Fibroblast of lung (primary cell): Measurements from ENCODE around the gene NR6A1.

Source experiments
- EZH2 ChIP-seq: IDR thresholded peaks from 2 replicates; pipeline ENCODE4 v1.5.1; 2012; ENCODE audit warnings: low read length, control low read depth, mild to moderate bottlenecking; ENCODE audit errors: missing control alignments
- TF ChIP-seq, protein P1 (sequence below), 2 donors: IDR thresholded peaks in 1 of 2; conservative IDR thresholded peaks in 1 of 2; 1 replicate in 1 of 2; 2 replicates in 1 of 2; pipeline ENCODE4 v1.5.1; 2011 to 2012; ENCODE audit warnings: low read length in 2 of 2, control low read depth in 1 of 2, inconsistent platforms in 1 of 2, low read depth in 1 of 2, mild to moderate bottlenecking in 1 of 2

GRCh38 chr9:124567362-124567761 lies 203.7 kb downstream of the NR6A1 start:
- TF ChIP-seq, protein P1, sequence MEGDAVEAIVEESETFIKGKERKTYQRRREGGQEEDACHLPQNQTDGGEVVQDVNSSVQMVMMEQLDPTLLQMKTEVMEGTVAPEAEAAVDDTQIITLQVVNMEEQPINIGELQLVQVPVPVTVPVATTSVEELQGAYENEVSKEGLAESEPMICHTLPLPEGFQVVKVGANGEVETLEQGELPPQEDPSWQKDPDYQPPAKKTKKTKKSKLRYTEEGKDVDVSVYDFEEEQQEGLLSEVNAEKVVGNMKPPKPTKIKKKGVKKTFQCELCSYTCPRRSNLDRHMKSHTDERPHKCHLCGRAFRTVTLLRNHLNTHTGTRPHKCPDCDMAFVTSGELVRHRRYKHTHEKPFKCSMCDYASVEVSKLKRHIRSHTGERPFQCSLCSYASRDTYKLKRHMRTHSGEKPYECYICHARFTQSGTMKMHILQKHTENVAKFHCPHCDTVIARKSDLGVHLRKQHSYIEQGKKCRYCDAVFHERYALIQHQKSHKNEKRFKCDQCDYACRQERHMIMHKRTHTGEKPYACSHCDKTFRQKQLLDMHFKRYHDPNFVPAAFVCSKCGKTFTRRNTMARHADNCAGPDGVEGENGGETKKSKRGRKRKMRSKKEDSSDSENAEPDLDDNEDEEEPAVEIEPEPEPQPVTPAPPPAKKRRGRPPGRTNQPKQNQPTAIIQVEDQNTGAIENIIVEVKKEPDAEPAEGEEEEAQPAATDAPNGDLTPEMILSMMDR (conservative IDR thresholded peaks at IDR 0.05 in 1 of 2, IDR thresholded peaks at IDR 0.05 in 1 of 2; ENCODE audit: low read depth in 1 of 2, low read length in 2 of 2) = no peak
- no peak for TF ChIP-seq EZH2
